Globus pallidus (tissue), 1 donor: ENCODE results near the gene MOCOS.

ENCODE experiments used
- DNase-seq: peaks from one replicate; pipeline ENCODE4 v3.0.0-alpha.2; 2015; ENCODE audit warnings: low spot score

Gene MOCOS

GRCh38 chr18:36304723-36305122 lies 117.4 kb downstream of the MOCOS start:
- DNase-seq: no peak

DNA sequence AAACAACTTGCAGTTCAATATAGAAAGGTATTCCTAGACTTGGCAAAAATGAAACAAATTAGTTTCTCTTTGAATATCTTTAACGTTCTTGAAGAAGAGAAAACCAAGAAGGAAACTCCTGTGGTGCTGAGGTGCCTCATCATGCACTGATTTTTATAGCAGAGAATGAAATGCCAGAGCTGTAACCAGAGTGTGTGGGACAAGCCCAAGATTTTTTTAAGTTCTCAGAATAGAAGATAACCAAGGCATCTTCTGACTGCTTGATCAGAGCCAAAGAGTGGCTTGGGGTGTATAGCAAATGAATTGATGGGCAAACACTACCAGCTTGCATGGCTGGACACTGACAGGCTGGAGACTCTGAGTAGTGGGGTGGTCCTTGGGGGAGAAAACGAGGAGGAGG lies 118.1 kb downstream of the MOCOS start:
- DNase-seq: no peak

DNA sequence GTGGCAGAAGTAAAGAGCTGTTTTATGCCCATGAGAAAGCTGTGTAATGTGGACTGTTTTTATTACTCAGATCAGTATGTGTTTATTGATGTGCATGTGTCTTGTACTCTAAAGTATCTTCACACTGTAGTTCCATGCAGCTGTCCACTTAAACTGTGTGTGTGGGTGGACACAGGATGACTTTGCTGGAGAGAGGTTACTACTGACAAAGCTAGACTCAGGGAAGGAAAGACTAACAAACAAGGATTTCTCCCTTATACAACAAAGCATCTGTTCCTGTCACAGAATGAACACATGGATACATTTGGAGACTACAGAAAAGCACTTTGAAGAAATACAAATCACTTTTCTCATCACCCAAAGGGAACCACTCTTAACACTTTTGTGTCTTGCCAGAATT lies 120.2 kb downstream of the MOCOS start:
- no peak for DNase-seq

- no peak for DNase-seq
Observed at GRCh38 chr18:36308711-36309435, 121.6 kb downstream of the MOCOS start.

- no peak for DNase-seq
Observed at GRCh38 chr18:36309436-36310391, 122.4 kb downstream of the MOCOS start.

DNA sequence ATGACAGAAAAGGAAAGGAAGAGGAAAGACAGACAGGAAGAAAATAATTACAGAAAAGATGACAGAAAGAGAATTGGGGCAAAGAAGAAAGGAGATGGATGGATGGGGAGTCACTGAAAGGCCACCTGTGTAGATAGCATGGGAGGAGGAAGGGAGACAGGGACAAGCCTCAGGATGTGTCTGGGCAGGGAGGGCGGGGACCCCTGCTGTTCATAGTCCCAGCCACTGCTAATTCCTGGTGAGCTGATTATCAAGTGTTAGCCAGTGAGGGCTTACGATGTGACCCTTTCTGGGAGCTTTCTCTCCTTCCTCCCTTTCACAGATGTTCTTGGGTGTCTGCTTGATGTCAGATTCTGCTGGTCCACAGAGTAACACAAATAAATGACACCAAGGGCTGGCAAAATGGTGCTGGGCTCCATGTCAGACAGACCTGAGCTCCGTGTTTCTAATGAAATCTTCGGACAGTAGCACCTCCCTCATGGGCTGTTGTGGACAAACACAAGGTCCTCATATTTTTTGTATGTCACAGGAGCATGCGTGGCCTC lies 123.8 kb downstream of the MOCOS start:
- no peak for DNase-seq

DNA sequence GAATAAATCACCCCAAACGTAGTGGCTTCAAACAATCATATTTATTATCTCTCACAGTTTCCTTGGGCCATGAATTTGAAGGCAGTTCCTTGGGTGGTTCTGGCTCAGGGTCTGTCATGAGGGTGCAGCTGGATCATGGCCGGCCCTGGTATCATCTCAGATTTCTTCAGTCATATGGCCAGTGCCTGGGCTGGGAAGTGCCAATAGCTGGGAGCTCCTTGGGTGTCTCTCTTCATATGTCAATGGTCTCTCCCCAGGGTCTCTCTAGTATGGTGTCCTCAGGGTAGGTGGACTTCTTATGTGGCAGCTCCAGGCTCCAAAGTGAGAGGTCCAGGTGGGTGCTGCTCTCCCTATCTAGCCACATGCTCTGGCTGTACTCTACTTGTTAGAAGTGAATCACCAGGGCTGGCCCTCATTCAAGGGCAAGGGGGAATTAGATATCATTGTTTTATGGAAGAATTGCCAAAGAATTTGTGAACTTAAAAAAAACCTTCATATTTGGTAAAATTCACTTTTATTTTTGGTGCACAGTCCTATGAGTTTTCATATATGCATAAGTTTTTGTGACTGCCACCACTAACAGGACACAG lies 125.6 kb downstream of the MOCOS start:
- DNase-seq: no peak

DNA sequence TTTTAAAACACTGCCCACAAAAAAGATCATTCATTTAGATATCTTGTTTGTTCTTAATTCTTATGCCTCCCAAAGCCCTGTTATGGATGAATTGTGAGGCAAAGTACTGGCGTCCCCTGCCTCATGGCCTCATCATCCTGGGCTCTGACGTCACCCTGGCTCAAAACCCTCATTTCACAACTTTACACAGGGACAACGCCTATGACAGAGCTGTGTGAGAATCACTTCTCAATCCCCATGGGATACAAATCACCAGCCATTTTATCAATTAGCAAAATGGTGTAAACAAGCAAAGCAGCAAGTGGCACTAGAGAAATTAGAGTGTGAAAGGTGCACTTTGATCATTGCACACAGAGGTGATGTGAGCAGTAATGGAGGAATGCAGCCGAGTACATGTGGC lies 126.8 kb downstream of the MOCOS start:
- DNase-seq: no peak

DNA sequence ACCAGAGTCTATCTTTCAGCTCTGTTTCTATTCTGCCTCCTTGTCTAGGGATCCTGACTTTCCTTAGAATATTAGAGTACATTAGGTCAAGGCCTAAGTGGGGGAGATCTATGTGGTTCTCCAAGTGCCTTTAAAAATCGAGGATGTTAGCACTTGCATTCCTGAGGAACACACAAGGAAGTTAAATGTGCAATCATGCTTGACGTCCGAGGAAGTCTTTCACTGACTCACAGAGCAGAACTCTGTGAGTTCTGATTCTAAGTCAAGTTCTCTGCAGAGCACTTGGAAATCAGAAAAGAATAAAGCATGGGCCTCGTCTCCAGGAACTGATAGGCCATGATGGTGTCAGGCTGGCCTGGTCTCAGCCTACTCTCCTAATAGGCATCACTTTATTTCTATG lies 127.5 kb downstream of the MOCOS start:
- no peak for DNase-seq

DNA sequence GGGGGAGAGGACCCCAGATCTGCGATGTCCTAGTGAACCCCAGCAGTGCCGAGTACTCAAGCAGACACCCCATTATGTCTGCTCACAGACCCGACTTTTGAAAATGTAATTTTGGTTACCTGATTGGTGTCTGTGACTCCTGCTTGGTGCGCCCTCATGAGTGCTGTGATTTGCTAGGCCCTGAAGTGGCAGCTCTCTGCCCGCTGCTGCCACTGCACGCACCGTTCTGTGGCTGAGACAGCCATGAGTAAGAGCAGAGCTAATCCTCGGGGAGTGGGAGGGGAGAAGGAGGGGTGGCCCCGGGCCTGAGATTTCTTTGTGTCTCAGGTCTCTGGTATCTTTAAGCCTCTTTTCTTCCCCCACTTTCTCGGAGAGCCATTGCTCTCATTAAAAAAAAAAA lies 128.4 kb downstream of the MOCOS start:
- no peak for DNase-seq

- no peak for DNase-seq
Observed at GRCh38 chr18:36316246-36316645, 128.9 kb downstream of the MOCOS start.
